Gastroesophageal sphincter (tissue), 3 donors: ENCODE results near the gene ZDHHC11B.
"Not testable (repeated sequence)": the region's sequence is repeated elsewhere in the genome, so short reads cannot be mapped to it uniquely, and the experiment has no call there.

Source experiments
- EP300 ChIP-seq: sonication (generic); formaldehyde crosslinking; IDR thresholded peaks from one replicate; pipeline ENCODE4 v1.6.1; 2017; ENCODE audit warnings: antibody characterized with exemption, mild to moderate bottlenecking
- POLR2A ChIP-seq, 2 donors: fragments of 450-650 bp; IDR thresholded peaks; one replicate each; pipeline ENCODE4 v1.6.1; 2017; ENCODE audit warnings: antibody characterized with exemption in 2 of 2, mild to moderate bottlenecking in 2 of 2, moderate library complexity in 1 of 2
- TF ChIP-seq, protein P1 (sequence below), 4 experiments: fragments of 200-600 bp in 2 of 4; fragments of 450-650 bp in 2 of 4; sonication (generic) in 1 of 4; IDR thresholded peaks; one replicate each; pipeline ENCODE4 v1.5.1; 2017 to 2019; ENCODE audit warnings: antibody characterized with exemption in 4 of 4, mild to moderate bottlenecking in 2 of 4, moderate library complexity in 2 of 4

DNA sequence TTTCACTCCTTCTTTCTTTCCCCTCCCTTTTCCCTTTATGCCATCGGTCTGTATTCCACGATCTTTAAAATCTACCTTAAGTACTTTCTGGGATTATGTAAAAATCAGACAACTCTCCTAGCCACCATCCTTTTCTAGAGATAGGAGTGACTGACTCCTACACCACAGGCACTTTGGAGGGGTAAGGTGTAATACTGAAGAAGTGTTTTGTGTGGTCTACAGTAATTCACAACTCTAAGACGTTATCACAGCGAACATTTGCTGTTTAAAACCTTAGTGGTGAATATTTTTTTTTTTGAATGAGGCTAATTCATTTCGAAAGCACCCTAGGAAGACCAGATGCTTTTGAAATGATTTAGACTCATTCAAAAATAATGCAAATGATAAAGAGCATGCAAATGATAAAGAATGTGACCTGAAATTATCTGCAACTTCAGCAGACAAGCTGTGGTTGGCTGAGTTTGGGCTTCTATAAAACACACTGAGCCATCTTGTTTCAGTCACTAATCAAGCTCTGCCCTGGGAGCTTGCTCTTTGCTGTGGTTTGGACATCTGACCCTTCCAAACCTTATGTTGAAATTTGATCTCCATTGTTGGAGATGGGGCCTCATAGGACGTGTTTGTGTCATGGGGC lies 14.1 kb upstream of the ZDHHC11B start:
- TF ChIP-seq, protein P1, sequence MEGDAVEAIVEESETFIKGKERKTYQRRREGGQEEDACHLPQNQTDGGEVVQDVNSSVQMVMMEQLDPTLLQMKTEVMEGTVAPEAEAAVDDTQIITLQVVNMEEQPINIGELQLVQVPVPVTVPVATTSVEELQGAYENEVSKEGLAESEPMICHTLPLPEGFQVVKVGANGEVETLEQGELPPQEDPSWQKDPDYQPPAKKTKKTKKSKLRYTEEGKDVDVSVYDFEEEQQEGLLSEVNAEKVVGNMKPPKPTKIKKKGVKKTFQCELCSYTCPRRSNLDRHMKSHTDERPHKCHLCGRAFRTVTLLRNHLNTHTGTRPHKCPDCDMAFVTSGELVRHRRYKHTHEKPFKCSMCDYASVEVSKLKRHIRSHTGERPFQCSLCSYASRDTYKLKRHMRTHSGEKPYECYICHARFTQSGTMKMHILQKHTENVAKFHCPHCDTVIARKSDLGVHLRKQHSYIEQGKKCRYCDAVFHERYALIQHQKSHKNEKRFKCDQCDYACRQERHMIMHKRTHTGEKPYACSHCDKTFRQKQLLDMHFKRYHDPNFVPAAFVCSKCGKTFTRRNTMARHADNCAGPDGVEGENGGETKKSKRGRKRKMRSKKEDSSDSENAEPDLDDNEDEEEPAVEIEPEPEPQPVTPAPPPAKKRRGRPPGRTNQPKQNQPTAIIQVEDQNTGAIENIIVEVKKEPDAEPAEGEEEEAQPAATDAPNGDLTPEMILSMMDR (IDR thresholded peaks at IDR 0.05) = not testable (repeated sequence)
- TF ChIP-seq EP300; POLR2A (IDR thresholded peaks at IDR 0.05): not testable (repeated sequence)
